ENCODE measurements around the gene ANKRD49. TPM values are rescaled to one million over a fixed set of nuclear protein-coding genes. Genes with fewer than 3 reads are reported as not detected.
A peak's percentile ranks its signal among the peaks of the same experiment; 100 is the strongest.

Gene ANKRD49
- total and polyA plus RNA-seq, 10 of the 15 experiments (the other 5 are each of a cell fraction or from before 2014, with no cell fraction given), result 19.2 to 46.6 (median 33.6) TPM

- TF ChIP-seq STAT1 (conservative IDR thresholded peaks at IDR 0.05) (no peak), MTA2 (IDR thresholded peaks at IDR 0.05; ENCODE audit: low read depth) (no peak), SMAD5 (IDR thresholded peaks at IDR 0.05; ENCODE audit: low read depth) (no peak), TCF7 (IDR thresholded peaks at IDR 0.05; ENCODE audit: borderline replicate concordance) (no peak), E2F4 (IDR thresholded peaks at IDR 0.05; ENCODE audit: low read depth, low read length) (no peak), EGR1 (IDR thresholded peaks at IDR 0.05; ENCODE audit: borderline replicate concordance in 1 of 2, low read depth in 2 of 2, low read length in 2 of 2) (no peak), BRCA1 (IDR thresholded peaks at IDR 0.05; ENCODE audit: low read depth, low read length) (no peak), ZNF274 (IDR thresholded peaks at IDR 0.05; ENCODE audit: insufficient read depth, insufficient read length) (no peak)
- TSS peak; percentile 55 for BruUV-seq (replicated peaks)
- Histone ChIP-seq H4K20me1 (ENCODE audit: control insufficient read depth, insufficient read depth) (no peaks in the 10 kb centered on the region), H3K4me2 (ENCODE audit: control insufficient read depth, insufficient read depth) (no peak overlapping the region; the same call in 1 of the 2 replicates), H3K27ac (ENCODE audit: control insufficient read depth, insufficient read depth) (no peak overlapping the region), H2AFZ (ENCODE audit: control insufficient read depth, low read depth, low read length) (no peak overlapping the region), H3K36me3 (ENCODE audit: control insufficient read depth in 2 of 2, insufficient read depth in 2 of 2, low read length in 1 of 2) (no peaks in the 10 kb centered on the region), H3K4me1 (ENCODE audit: control insufficient read depth, insufficient read depth, low read length) (no peaks in the 10 kb centered on the region; the same call in 1 of the 2 replicates), H3K27me3 (replicated peaks in 1 of 2; ENCODE audit: control insufficient read depth in 2 of 2, insufficient read depth in 2 of 2, low read length in 1 of 2) (no peaks in the 10 kb centered on the region), H3K9ac (ENCODE audit: control insufficient read depth, insufficient read depth, low read length) (no peak overlapping the region), H3K4me3 (peak overlapping the region; percentile 80; the same call in 1 of the 2 replicates), H3K9me3 (replicated peaks; ENCODE audit: control insufficient read depth, insufficient read depth, low read length) (no peaks in the 10 kb centered on the region), H3K79me2 (ENCODE audit: control insufficient read depth, insufficient read depth, low read length) (peaks cover 2% of the 10 kb centered on the region)
- in situ Hi-C loops (cut with MboI) (no loop called here), intact Hi-C loops (cut with micrococcal nuclease; ENCODE audit: unreplicated experiment) (no loop called here)
- WGBS (ENCODE audit: insufficient coverage, insufficient replicate concordance, low lambda C conversion rate, missing lambda C conversion rate), result 100% methylated on average over 2 of the region's 2 CpGs
- CTCF ChIA-PET, result interaction anchor here (0.9 to 4.2 kb wide), 10 partner anchors 9 to 57 kb away, joined by 3 to 36 read pairs (median 4); partner anchors contain the start of gene C11orf97
- no peak for DNase-seq (ENCODE audit: low read depth, low spot score)
- no peak for ATAC-seq
- POLR2A ChIA-PET, result interaction anchor here (0.6 to 4.6 kb wide), 5 partner anchors 10 to 57 kb away, joined by 3 to 27 read pairs (median 5); no protein-coding TSS in a partner anchor
- SMC1A ChIA-PET (ENCODE audit: uncharacterized antibody, unreplicated experiment), result interaction anchor here (0.8 to 6.8 kb wide), 5 partner anchors 9 to 57 kb away, joined by 3 to 107 read pairs (median 5); no protein-coding TSS in a partner anchor
- RAD21 ChIA-PET (ENCODE audit: unreplicated experiment), result interaction anchor here (0.9 to 9.3 kb wide), 8 partner anchors 13 to 57 kb away, joined by 3 to 52 read pairs (median 4); no protein-coding TSS in a partner anchor
- FAIRE-seq, result no peak
Observed at GRCh38 chr11:94546162-94546470, 52.3 kb downstream of the ANKRD49 start.

Measured in GM12878 (cell line).